OCI-LY3 (cell line): ENCODE data around the gene CNTN5.

ENCODE experiments used
- H2AFZ ChIP-seq: fragments of 200-600, 300-600 bp; shearing (Covaris generic); 2 replicates; pipeline ENCODE4 v1.6.0; 2014; ENCODE audit warnings: antibody characterized with exemption, low read depth, low read length
- H3K27ac ChIP-seq: fragments of 200-600, 300-600 bp; sonication (generic); 2 replicates; pipeline ENCODE4 v1.5.1; 2014; ENCODE audit warnings: mild to moderate bottlenecking, low read length, moderate library complexity, mixed read lengths
- H3K27me3 ChIP-seq: fragments of 200-600, 300-600 bp; sonication (generic); 2 replicates; pipeline ENCODE4 v1.6.1; 2014; ENCODE audit warnings: low read depth, low read length, mixed read lengths
- H3K36me3 ChIP-seq: fragments of 200-600, 300-600 bp; sonication (generic); replicated peaks from 2 replicates; pipeline ENCODE3; 2014; ENCODE audit warnings: low read depth, low read length, mixed read lengths
- H3K4me1 ChIP-seq: fragments of 300-600, 200-600 bp; sonication (generic); 2 replicates; pipeline ENCODE4 v1.6.1; 2014; ENCODE audit warnings: low read length, mixed read lengths
- H3K4me2 ChIP-seq: fragments of 200-600, 300-600 bp; sonication (generic); 2 replicates; pipeline ENCODE4 v1.6.1; 2014; ENCODE audit warnings: low read length, mixed read lengths
- H3K4me3 ChIP-seq: fragments of 300-600, 200-600 bp; sonication (generic); 2 replicates; pipeline ENCODE4 v1.5.1; 2014; ENCODE audit warnings: antibody characterized with exemption, mild to moderate bottlenecking, low read length, moderate library complexity
- H3K79me2 ChIP-seq: fragments of 300-600, 200-600 bp; shearing (Covaris generic); 2 replicates; pipeline ENCODE4 v1.6.1; 2014; ENCODE audit warnings: mild to moderate bottlenecking, low read length, mixed read lengths
- H3K9ac ChIP-seq: fragments of 300-600, 200-600 bp; shearing (Covaris generic); 2 replicates; pipeline ENCODE4 v1.6.0; 2014; ENCODE audit warnings: mild to moderate bottlenecking, low read length, moderate library complexity
- H3K9me3 ChIP-seq: fragments of 200-600, 300-600 bp; shearing (Covaris generic); 2 replicates; pipeline ENCODE4 v1.6.1; 2014; ENCODE audit warnings: low read length, mixed read lengths; ENCODE audit not compliant: insufficient read depth
- H4K20me1 ChIP-seq: fragments of 200-600, 300-600 bp; sonication (generic); 2 replicates; pipeline ENCODE4 v1.6.1; 2016; ENCODE audit warnings: low read length, mixed read lengths; ENCODE audit not compliant: insufficient read depth
- CTCF ChIP-seq: fragments of 200-600, 300-600 bp; sonication (generic); IDR thresholded peaks from 2 replicates; pipeline ENCODE4 v1.5.1; 2014; ENCODE audit warnings: antibody characterized with exemption, low read length, low read depth
- EZH2phosphoT487 ChIP-seq: fragments of 200-600 bp; shearing (Covaris generic); IDR thresholded peaks from 2 replicates; pipeline ENCODE4 v1.6.1; 2018; ENCODE audit warnings: antibody characterized with exemption, mixed run types, low read depth

Gene CNTN5

GRCh38 chr11:99449345-99449744, 428.6 kb downstream of the CNTN5 start:
- TF ChIP-seq CTCF (no peak), EZH2phosphoT487 (no peak)
- Histone ChIP-seq H3K4me2 (no peak overlapping the region), H3K9ac (no peak overlapping the region), H3K4me3 (no peak overlapping the region), H3K4me1 (no peaks in the 10 kb centered on the region), H4K20me1 (no peaks in the 10 kb centered on the region), H3K79me2 (no peaks in the 10 kb centered on the region), H3K36me3 (no peaks in the 10 kb centered on the region), H3K9me3 (no peaks in the 10 kb centered on the region), H3K27ac (no peak overlapping the region), H3K27me3 (no peaks in the 10 kb centered on the region), H2AFZ (no peak overlapping the region)

GRCh38 chr11:99452075-99452474, 431.3 kb downstream of the CNTN5 start:
- Histone ChIP-seq H3K4me1 (no peaks in the 10 kb centered on the region), H2AFZ (no peak overlapping the region), H4K20me1 (no peaks in the 10 kb centered on the region), H3K4me3 (no peak overlapping the region), H3K9me3 (no peaks in the 10 kb centered on the region), H3K4me2 (no peak overlapping the region), H3K27ac (no peak overlapping the region), H3K9ac (no peak overlapping the region), H3K79me2 (no peaks in the 10 kb centered on the region), H3K36me3 (no peaks in the 10 kb centered on the region), H3K27me3 (no peaks in the 10 kb centered on the region)
- no peak for TF ChIP-seq CTCF
- TF ChIP-seq EZH2phosphoT487, result no peak

GRCh38 chr11:99461913-99462312, 441.2 kb downstream of the CNTN5 start:
- Histone ChIP-seq H3K4me1 (no peaks in the 10 kb centered on the region), H4K20me1 (no peaks in the 10 kb centered on the region), H3K27ac (no peak overlapping the region), H3K79me2 (no peaks in the 10 kb centered on the region), H3K9ac (no peak overlapping the region), H3K27me3 (no peaks in the 10 kb centered on the region), H3K4me2 (no peak overlapping the region), H3K4me3 (no peak overlapping the region), H2AFZ (no peak overlapping the region), H3K9me3 (no peaks in the 10 kb centered on the region), H3K36me3 (no peaks in the 10 kb centered on the region)
- TF ChIP-seq EZH2phosphoT487 (no peak), CTCF (no peak)

- H3K4me2 ChIP-seq, result no peak overlapping the region
- H3K9ac ChIP-seq, result no peak overlapping the region
- H3K36me3 ChIP-seq, result no peaks in the 10 kb centered on the region
- H3K4me1 ChIP-seq, result no peaks in the 10 kb centered on the region
- no peaks in the 10 kb centered on the region for H3K79me2 ChIP-seq
- H2AFZ ChIP-seq, result no peak overlapping the region
- H3K27ac ChIP-seq, result no peak overlapping the region
- no peaks in the 10 kb centered on the region for H3K27me3 ChIP-seq
- H4K20me1 ChIP-seq, result no peaks in the 10 kb centered on the region
- H3K4me3 ChIP-seq, result no peak overlapping the region
- TF ChIP-seq EZH2phosphoT487, result no peak
- TF ChIP-seq CTCF, result no peak
- no peaks in the 10 kb centered on the region for H3K9me3 ChIP-seq
These were observed 444.2 kb downstream of the CNTN5 start for GRCh38 chr11:99464985-99465384.
